ENCODE measurements around the gene MAP3K5. TPM values are rescaled to one million over a fixed set of nuclear protein-coding genes. Genes with fewer than 3 reads are reported as not detected.

MAP3K5 gene
- total and polyA plus RNA-seq, 2 of the 8 experiments (the other 6 are each of a cell fraction or from before 2014, with no cell fraction given): 0.63 to 2.6 TPM

DNA sequence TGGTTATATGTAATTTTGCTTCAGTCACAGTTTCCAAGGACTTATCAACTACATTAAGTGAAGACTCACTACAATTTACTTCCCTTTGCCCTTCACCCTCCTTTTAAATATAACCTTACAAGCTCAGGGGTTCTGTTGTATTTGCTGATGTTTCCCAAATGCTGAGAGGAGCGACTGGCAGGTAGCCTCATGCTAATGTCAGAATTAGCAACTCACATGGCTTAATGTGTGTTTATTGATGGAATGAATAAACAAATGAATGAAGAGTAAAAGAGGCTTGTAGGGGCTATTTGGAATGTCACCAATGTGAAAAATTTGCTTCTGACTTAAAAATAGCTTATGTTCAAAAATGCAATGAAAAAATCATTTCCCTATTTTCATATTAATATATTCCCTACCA, 200.7 kb downstream of the MAP3K5 start:
- Histone ChIP-seq H3K79me1 (ENCODE audit: low read depth, low read length) (no peaks in the 10 kb centered on the region), H2AK5ac (ENCODE audit: low read depth, low read length) (no peak overlapping the region), H4K5ac (ENCODE audit: insufficient read length, low read depth, low read length) (no peak overlapping the region), H4K91ac (replicated peaks; ENCODE audit: insufficient read length, low read length) (no peak overlapping the region), H2AFZ (ENCODE audit: low read length) (no peak overlapping the region), H3K27me3 (replicated peaks in 1 of 4; ENCODE audit: control insufficient read depth in 3 of 4, extremely low read depth in 1 of 4, insufficient read depth in 3 of 4, low read length in 3 of 4) (no peaks in the 10 kb centered on the region), H3K9me3 (ENCODE audit: insufficient read depth in 2 of 2, low read depth in 1 of 2, low read length in 1 of 2) (peaks cover 5 to 6% of the 10 kb centered on the region in 2 experiments), H3K4me1 (replicated peaks in 1 of 4; ENCODE audit: control insufficient read depth in 3 of 4, insufficient read depth in 4 of 4, low read length in 3 of 4) (peaks cover 5 to 26% (median 20%) of the 10 kb centered on the region in 4 experiments), H3K4ac (replicated peaks; ENCODE audit: insufficient read length, low read depth, low read length) (no peak overlapping the region), H3K4me2 (ENCODE audit: insufficient read depth in 1 of 2, low read depth in 2 of 2, low read length in 2 of 2) (peak overlapping the region; percentile 14 to 42; a peak in 3 of 4 replicates), H3K36me3 (ENCODE audit: control insufficient read depth in 2 of 4, insufficient read depth in 4 of 4, low read length in 3 of 4) (no peaks in the 10 kb centered on the region), H2BK15ac (ENCODE audit: low read length) (no peak overlapping the region), H4K8ac (ENCODE audit: extremely low read depth, insufficient read depth, low read length) (no peak overlapping the region), H3K27ac (ENCODE audit: low read depth, low read length) (no peak overlapping the region), H3K4me3 (ENCODE audit: extremely low read depth in 1 of 4, insufficient read depth in 2 of 4, low read depth in 3 of 4, low read length in 4 of 4) (peak overlapping the region in 1 of 4 experiments; percentile 12; a peak in 1 of 8 replicates), H3K14ac (ENCODE audit: insufficient read length) (no peak overlapping the region), H2BK120ac (replicated peaks; ENCODE audit: low read depth, low read length) (no peak overlapping the region), H3K9ac (replicated peaks in 1 of 4; ENCODE audit: extremely low read depth in 1 of 4, low read depth in 3 of 4, low read length in 3 of 4) (no peak overlapping the region), H3K18ac (ENCODE audit: extremely low read depth, low read length) (no peak overlapping the region), H4K20me1 (replicated peaks in 1 of 2; ENCODE audit: control insufficient read depth in 1 of 2, insufficient read depth in 2 of 2, low read length in 2 of 2) (no peaks in the 10 kb centered on the region), H2BK20ac (ENCODE audit: low read length) (no peak overlapping the region), H3K23me2 (ENCODE audit: low read depth, low read length) (no peaks in the 10 kb centered on the region; the same call in 1 of the 2 replicates), H3K56ac (replicated peaks; ENCODE audit: insufficient read length, low read depth, low read length) (no peak overlapping the region), H3K79me2 (ENCODE audit: control insufficient read depth in 1 of 2, insufficient read depth in 2 of 2, low read length in 2 of 2) (no peaks in the 10 kb centered on the region), H2BK12ac (ENCODE audit: low read depth, low read length) (no peak overlapping the region; the same call in 1 of the 2 replicates), H3K23ac (ENCODE audit: insufficient read length) (no peak overlapping the region), H2BK5ac (ENCODE audit: low read depth, low read length) (peak overlapping the region; percentile 72; the same call in 1 of the 2 replicates)
- TF ChIP-seq, protein P1, sequence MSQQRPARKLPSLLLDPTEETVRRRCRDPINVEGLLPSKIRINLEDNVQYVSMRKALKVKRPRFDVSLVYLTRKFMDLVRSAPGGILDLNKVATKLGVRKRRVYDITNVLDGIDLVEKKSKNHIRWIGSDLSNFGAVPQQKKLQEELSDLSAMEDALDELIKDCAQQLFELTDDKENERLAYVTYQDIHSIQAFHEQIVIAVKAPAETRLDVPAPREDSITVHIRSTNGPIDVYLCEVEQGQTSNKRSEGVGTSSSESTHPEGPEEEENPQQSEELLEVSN (IDR thresholded peaks at IDR 0.05): no peak
- TF ChIP-seq, protein P2, sequence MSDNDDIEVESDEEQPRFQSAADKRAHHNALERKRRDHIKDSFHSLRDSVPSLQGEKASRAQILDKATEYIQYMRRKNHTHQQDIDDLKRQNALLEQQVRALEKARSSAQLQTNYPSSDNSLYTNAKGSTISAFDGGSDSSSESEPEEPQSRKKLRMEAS (IDR thresholded peaks at IDR 0.05): peak; percentile 16; the same call in 1 of the 2 replicates
- DNase-seq (ENCODE audit: low read depth in 1 of 2, low spot score in 2 of 2): no peak
- CTCF ChIA-PET (ENCODE audit: partially characterized antibody): interaction anchor here (1.0 to 1.9 kb wide), 3 partner anchors 52 to 254 kb away, joined by 3 to 7 read pairs (median 6); partner anchors contain the start of gene MAP3K5
- FAIRE-seq: no peak
- 0% methylated on average over 1 of the region's 1 CpG; no CpG with 5 or more reads in 1 of the 2 experiments for WGBS, 2 experiments (ENCODE audit: extremely low coverage in 1 of 2, insufficient coverage in 1 of 2, insufficient read length in 1 of 2, insufficient replicate concordance in 2 of 2, low coverage in 1 of 2, low lambda C conversion rate in 2 of 2, missing lambda C conversion rate in 1 of 2)
- POLR2A ChIA-PET (ENCODE audit: partially characterized antibody): no interaction called here

Measured in H1 (cell line).